ENCODE measurements around the gene SPRY4.

The SPRY4 gene

DNA sequence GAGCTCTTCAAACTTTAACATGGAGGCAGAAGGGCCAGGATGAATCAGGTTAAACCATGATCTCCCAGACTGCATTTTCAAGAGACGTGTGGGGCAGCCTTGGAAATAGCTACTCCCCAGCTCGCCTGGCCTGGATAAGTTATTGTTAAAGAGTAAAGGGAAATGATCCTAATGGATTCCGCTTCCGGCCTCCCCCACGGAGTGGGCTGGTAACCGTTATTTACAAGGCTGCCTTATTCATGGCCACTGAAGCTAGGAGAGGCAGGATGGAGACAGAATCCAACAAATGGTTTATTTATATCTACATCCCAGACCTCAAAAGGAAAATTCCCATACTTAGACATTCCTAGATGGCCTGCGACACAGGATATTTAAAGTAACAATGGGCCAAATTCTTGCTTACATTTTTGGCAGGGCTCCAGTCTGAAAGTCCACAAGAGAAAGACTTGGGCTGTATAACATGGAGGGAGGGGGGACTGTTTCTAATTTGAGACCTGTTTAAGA is 27.9 kb downstream of the SPRY4 start:
- ATAC-seq, result peak; percentile 90
- 0 out of 2 replicates have a peak, but pooled peaks have one; percentile 11 for TF ChIP-seq SNAI2 (CRISPR knock-in tag; IDR thresholded peaks at IDR 0.05)
- TF ChIP-seq, protein P1, sequence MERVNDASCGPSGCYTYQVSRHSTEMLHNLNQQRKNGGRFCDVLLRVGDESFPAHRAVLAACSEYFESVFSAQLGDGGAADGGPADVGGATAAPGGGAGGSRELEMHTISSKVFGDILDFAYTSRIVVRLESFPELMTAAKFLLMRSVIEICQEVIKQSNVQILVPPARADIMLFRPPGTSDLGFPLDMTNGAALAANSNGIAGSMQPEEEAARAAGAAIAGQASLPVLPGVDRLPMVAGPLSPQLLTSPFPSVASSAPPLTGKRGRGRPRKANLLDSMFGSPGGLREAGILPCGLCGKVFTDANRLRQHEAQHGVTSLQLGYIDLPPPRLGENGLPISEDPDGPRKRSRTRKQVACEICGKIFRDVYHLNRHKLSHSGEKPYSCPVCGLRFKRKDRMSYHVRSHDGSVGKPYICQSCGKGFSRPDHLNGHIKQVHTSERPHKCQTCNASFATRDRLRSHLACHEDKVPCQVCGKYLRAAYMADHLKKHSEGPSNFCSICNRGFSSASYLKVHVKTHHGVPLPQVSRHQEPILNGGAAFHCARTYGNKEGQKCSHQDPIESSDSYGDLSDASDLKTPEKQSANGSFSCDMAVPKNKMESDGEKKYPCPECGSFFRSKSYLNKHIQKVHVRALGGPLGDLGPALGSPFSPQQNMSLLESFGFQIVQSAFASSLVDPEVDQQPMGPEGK (CRISPR knock-in tag; IDR thresholded peaks at IDR 0.05; ENCODE audit: borderline replicate concordance), result peak; percentile 51; the same call in 1 of the 2 replicates
- TF ChIP-seq ISL1 (CRISPR knock-in tag; IDR thresholded peaks at IDR 0.05), result peak; percentile 69
- peak; percentile 18; the same call in 1 of the 2 replicates for TF ChIP-seq CSDC2 (CRISPR knock-in tag; IDR thresholded peaks at IDR 0.05)
- no peak for TF ChIP-seq TOX (CRISPR knock-in tag; IDR thresholded peaks at IDR 0.05; ENCODE audit: borderline replicate concordance)

DNA sequence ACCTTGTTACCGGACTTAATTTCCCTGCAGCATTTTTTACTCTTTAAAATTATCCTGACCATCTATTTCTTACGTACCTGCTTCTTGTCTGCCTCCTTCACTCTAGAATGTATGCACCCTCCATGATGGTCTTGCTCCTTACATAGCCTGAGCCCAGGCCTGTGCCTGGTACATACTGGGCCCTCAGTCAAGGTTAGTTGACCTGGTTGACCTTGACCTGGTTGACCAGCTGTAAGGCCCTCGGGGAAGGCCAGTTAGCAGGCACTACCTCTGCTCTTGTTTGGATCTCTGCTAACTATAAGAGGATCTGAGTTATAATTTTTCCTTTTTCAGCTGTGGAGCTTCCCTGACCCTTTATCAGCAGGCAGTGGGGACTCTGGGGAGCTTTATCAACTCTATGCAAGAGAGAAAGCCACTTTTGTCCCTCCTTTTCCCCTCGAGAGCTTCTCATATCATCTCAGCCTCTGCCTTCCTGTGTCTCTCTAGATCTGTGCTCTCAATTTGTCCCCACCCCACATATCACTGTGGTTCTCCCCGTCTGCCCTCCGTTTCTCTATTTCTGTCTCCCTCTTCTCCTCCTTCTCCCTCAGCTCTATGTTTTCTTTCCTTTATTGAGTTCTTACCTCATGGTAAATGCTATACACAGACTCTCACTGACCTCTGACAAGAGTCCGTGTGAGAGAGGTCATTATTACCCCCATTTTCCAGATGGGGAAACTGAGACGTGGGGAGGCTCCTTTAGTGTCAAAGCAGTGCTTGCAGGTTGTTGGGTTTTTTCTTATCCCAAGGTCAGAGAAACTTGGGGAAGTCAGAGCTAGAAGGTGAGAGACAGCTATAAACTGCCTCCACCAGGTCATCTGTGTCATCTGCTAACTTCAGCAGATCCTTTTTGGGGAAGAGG is 28.6 kb downstream of the SPRY4 start:
- no peak for ATAC-seq

DNA sequence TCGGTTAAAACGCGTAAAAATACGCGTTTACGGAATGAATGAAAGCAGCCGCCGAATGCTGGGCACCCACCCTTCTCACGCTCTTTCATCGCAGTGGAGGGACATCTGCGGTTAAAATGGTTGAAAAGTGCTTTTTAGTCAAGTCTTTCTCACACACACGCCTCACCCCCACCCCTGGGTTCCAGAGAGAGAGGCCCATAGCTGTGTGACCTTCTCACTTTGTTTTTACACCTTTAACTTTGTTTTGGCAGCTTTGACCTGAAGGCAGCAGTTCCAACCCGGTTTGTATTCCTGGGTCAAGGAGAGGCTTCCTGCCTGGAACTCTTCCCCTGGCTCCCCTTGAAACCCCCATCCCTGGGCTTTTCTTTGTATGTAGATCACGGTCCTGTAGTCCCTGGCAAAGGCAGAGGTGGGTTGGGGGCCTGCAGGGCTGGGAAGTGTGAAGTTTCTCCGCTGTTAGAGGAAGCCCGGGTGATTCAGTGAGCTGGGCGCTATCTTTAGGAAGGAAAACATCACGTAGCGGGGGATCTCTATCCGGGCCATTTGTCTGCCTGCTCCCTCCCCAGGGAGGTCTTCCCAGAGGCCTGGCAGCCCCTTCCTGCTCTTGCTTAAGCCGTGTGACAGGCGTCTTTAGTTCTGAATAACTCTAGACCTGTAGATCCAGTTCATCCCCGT is 29.6 kb downstream of the SPRY4 start:
- TF ChIP-seq BACH2 (CRISPR knock-in tag; IDR thresholded peaks at IDR 0.05; ENCODE audit: borderline replicate concordance), result no peak
- TF ChIP-seq OSR1 (CRISPR knock-in tag; IDR thresholded peaks at IDR 0.05), result no peak
- TF ChIP-seq, protein P1 (CRISPR knock-in tag; IDR thresholded peaks at IDR 0.05; ENCODE audit: borderline replicate concordance), result no peak
- TF ChIP-seq TCF4 (CRISPR knock-in tag; IDR thresholded peaks at IDR 0.05; ENCODE audit: borderline replicate concordance), result no peak
- no peak for TF ChIP-seq ZNF8 (CRISPR knock-in tag; IDR thresholded peaks at IDR 0.05)
- no peak for TF ChIP-seq ZNF70 (CRISPR knock-in tag; IDR thresholded peaks at IDR 0.05)
- TF ChIP-seq ZFP30 (CRISPR knock-in tag; IDR thresholded peaks at IDR 0.05), result no peak
- TF ChIP-seq PPARA (CRISPR knock-in tag; IDR thresholded peaks at IDR 0.05; ENCODE audit: borderline replicate concordance), result no peak
- TF ChIP-seq GLIS3 (CRISPR knock-in tag; IDR thresholded peaks at IDR 0.05), result no peak
- no peak for TF ChIP-seq ISL1 (CRISPR knock-in tag; IDR thresholded peaks at IDR 0.05)
- no peak for TF ChIP-seq TOX (CRISPR knock-in tag; IDR thresholded peaks at IDR 0.05; ENCODE audit: borderline replicate concordance)
- TF ChIP-seq, protein P2, sequence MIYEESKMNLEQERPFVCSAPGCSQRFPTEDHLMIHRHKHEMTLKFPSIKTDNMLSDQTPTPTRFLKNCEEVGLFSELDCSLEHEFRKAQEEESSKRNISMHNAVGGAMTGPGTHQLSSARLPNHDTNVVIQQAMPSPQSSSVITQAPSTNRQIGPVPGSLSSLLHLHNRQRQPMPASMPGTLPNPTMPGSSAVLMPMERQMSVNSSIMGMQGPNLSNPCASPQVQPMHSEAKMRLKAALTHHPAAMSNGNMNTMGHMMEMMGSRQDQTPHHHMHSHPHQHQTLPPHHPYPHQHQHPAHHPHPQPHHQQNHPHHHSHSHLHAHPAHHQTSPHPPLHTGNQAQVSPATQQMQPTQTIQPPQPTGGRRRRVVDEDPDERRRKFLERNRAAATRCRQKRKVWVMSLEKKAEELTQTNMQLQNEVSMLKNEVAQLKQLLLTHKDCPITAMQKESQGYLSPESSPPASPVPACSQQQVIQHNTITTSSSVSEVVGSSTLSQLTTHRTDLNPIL (CRISPR knock-in tag; IDR thresholded peaks at IDR 0.05; ENCODE audit: low read depth), result no peak
- no peak for TF ChIP-seq SNAI2 (CRISPR knock-in tag; IDR thresholded peaks at IDR 0.05)
- no peak for TF ChIP-seq ZNF565 (CRISPR knock-in tag; conservative IDR thresholded peaks at IDR 0.05; ENCODE audit: low read depth)
- TF ChIP-seq ZC3H10 (CRISPR knock-in tag; IDR thresholded peaks at IDR 0.05), result no peak
- TF ChIP-seq ARNTL (CRISPR knock-in tag; IDR thresholded peaks at IDR 0.05; ENCODE audit: borderline replicate concordance, low read depth), result no peak
- no peak for TF ChIP-seq RARB (CRISPR knock-in tag; IDR thresholded peaks at IDR 0.05)
- no peak for ATAC-seq

More for the DNA sequence above, 28.6 kb downstream of the SPRY4 start:
- TF ChIP-seq PPARA (CRISPR knock-in tag; IDR thresholded peaks at IDR 0.05; ENCODE audit: borderline replicate concordance), result no peak
- TF ChIP-seq ZNF565 (CRISPR knock-in tag; conservative IDR thresholded peaks at IDR 0.05; ENCODE audit: low read depth), result no peak
- TF ChIP-seq ZC3H10 (CRISPR knock-in tag; IDR thresholded peaks at IDR 0.05), result no peak
- TF ChIP-seq ZNF8 (CRISPR knock-in tag; IDR thresholded peaks at IDR 0.05), result no peak
- TF ChIP-seq, protein P1 (CRISPR knock-in tag; IDR thresholded peaks at IDR 0.05; ENCODE audit: borderline replicate concordance), result no peak
- TF ChIP-seq ARNTL (CRISPR knock-in tag; IDR thresholded peaks at IDR 0.05; ENCODE audit: borderline replicate concordance, low read depth), result no peak
- no peak for TF ChIP-seq ISL1 (CRISPR knock-in tag; IDR thresholded peaks at IDR 0.05)
- no peak for TF ChIP-seq RARB (CRISPR knock-in tag; IDR thresholded peaks at IDR 0.05)
- no peak for TF ChIP-seq OSR1 (CRISPR knock-in tag; IDR thresholded peaks at IDR 0.05)
- TF ChIP-seq, protein P3, sequence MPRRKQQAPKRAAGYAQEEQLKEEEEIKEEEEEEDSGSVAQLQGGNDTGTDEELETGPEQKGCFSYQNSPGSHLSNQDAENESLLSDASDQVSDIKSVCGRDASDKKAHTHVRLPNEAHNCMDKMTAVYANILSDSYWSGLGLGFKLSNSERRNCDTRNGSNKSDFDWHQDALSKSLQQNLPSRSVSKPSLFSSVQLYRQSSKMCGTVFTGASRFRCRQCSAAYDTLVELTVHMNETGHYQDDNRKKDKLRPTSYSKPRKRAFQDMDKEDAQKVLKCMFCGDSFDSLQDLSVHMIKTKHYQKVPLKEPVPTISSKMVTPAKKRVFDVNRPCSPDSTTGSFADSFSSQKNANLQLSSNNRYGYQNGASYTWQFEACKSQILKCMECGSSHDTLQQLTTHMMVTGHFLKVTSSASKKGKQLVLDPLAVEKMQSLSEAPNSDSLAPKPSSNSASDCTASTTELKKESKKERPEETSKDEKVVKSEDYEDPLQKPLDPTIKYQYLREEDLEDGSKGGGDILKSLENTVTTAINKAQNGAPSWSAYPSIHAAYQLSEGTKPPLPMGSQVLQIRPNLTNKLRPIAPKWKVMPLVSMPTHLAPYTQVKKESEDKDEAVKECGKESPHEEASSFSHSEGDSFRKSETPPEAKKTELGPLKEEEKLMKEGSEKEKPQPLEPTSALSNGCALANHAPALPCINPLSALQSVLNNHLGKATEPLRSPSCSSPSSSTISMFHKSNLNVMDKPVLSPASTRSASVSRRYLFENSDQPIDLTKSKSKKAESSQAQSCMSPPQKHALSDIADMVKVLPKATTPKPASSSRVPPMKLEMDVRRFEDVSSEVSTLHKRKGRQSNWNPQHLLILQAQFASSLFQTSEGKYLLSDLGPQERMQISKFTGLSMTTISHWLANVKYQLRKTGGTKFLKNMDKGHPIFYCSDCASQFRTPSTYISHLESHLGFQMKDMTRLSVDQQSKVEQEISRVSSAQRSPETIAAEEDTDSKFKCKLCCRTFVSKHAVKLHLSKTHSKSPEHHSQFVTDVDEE (CRISPR knock-in tag; IDR thresholded peaks at IDR 0.05), result no peak
- TF ChIP-seq TOX (CRISPR knock-in tag; IDR thresholded peaks at IDR 0.05; ENCODE audit: borderline replicate concordance), result no peak
- no peak for TF ChIP-seq GLIS3 (CRISPR knock-in tag; IDR thresholded peaks at IDR 0.05)

All from SK-N-SH treated with all-trans-retinoic acid at 6 μM for 48 hours (cell line).